ENCODE data around the gene DUSP2.

- TF ChIP-seq CTCF (IDR thresholded peaks at IDR 0.05) (no peak), POLR2A (IDR thresholded peaks at IDR 0.05) (no peak)
These were observed 26.6 kb upstream of the DUSP2 start for GRCh38 chr2:96171831-96172230.
